DND-41 (cell line): ENCODE results near the gene LRFN4.

Source experiments
- EZH2 ChIP-seq: IDR thresholded peaks from 3 replicates; pipeline ENCODE4 v1.6.1; 2012; ENCODE audit warnings: borderline replicate concordance, low read depth, mild to moderate bottlenecking, moderate library complexity, low read length, inconsistent platforms; ENCODE audit not compliant: severe bottlenecking
- TF ChIP-seq, protein P1 (sequence below): IDR thresholded peaks from 2 replicates; pipeline ENCODE4 v1.5.1; 2012; ENCODE audit warnings: borderline replicate concordance, low read length, moderate library complexity, mild to moderate bottlenecking; ENCODE audit not compliant: poor library complexity, severe bottlenecking; ENCODE audit errors: extremely low read depth

DNA sequence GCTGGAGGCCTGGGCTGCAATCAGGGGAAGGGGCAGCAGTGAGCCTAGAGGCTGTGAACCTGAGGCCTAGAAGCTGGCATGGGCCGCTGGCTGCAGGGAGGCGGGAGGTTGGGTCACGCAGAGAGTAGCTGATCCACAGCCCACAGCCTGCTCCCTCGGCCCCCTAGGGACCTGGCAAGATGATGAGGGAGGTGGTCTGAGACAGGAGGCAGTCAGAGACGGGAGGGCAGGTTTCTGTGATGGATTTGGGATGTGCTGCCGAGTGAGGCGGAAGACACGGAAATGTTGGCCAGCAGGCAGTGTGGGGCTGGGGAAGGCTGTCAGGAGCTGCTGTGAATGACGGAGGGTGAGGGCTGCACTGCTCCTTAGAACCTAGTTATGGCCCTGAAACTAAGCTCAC lies 22.7 kb downstream of the LRFN4 start:
- TF ChIP-seq, protein P1, sequence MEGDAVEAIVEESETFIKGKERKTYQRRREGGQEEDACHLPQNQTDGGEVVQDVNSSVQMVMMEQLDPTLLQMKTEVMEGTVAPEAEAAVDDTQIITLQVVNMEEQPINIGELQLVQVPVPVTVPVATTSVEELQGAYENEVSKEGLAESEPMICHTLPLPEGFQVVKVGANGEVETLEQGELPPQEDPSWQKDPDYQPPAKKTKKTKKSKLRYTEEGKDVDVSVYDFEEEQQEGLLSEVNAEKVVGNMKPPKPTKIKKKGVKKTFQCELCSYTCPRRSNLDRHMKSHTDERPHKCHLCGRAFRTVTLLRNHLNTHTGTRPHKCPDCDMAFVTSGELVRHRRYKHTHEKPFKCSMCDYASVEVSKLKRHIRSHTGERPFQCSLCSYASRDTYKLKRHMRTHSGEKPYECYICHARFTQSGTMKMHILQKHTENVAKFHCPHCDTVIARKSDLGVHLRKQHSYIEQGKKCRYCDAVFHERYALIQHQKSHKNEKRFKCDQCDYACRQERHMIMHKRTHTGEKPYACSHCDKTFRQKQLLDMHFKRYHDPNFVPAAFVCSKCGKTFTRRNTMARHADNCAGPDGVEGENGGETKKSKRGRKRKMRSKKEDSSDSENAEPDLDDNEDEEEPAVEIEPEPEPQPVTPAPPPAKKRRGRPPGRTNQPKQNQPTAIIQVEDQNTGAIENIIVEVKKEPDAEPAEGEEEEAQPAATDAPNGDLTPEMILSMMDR, result no peak
- no peak for TF ChIP-seq EZH2
